Measurements from ENCODE around the gene SNRPN.
"Not testable (repeated sequence)": the region's sequence is repeated elsewhere in the genome, so short reads cannot be mapped to it uniquely, and the experiment has no call there.

The SNRPN gene

GRCh38 chr15:24971772-24972171, 17.0 kb downstream of the SNRPN start:
- no peak for DNase-seq

- not testable (repeated sequence) for DNase-seq
Observed at GRCh38 chr15:24972707-24973106, 17.9 kb downstream of the SNRPN start.

- DNase-seq: no peak
Observed at GRCh38 chr15:24976932-24977331, 22.1 kb downstream of the SNRPN start.

- DNase-seq: no peak
Observed at GRCh38 chr15:24977686-24978085, 22.9 kb downstream of the SNRPN start.

- DNase-seq: no peak
Observed at GRCh38 chr15:24985224-24985623, 30.4 kb downstream of the SNRPN start.

- DNase-seq: no peak
Observed at GRCh38 chr15:24986653-24987052, 31.9 kb downstream of the SNRPN start.

- DNase-seq: no peak
Observed at GRCh38 chr15:25019434-25019833, 64.6 kb downstream of the SNRPN start.

- no peak for DNase-seq
Observed at GRCh38 chr15:25022233-25022632, 67.4 kb downstream of the SNRPN start.
